CD4-positive, CD25-positive, alpha-beta regulatory T cell (primary cell): Measurements from ENCODE around the gene TRPV5. TPM values are rescaled to one million over a fixed set of nuclear protein-coding genes. Genes with fewer than 3 reads are reported as not detected.

Experiments used
- ATAC-seq, 2 donors: fragments of 150-1000 bp; cut with Tn5 transposase; one replicate each; pipeline ENCODE4 v1.10.0; 2021; ENCODE audit warnings: low read depth in 2 of 2, moderate number of reproducible peaks in 2 of 2, moderate library complexity in 1 of 2
- DNase-seq, 3 donors: peaks; one replicate each; pipeline versions ENCODE4 v3.0.0 to v3.0.0-alpha.2; 2012 to 2022; ENCODE audit warnings: mixed read lengths in 1 of 3
- H3K27ac ChIP-seq: one replicate; pipeline ENCODE4 v1.7.0; 2013; ENCODE audit warnings: mild to moderate bottlenecking, low read length; ENCODE audit not compliant: insufficient read depth, poor library complexity, severe bottlenecking
- H3K27me3 ChIP-seq: one replicate; pipeline ENCODE4 v1.7.0; 2013; ENCODE audit warnings: low read length; ENCODE audit not compliant: control insufficient read depth, insufficient read depth
- H3K36me3 ChIP-seq: one replicate; pipeline ENCODE4 v1.7.0; 2013; ENCODE audit warnings: mild to moderate bottlenecking, low read length, moderate library complexity; ENCODE audit not compliant: control insufficient read depth, insufficient read depth
- H3K4me1 ChIP-seq: 2 replicates; pipeline ENCODE4 v1.7.0; 2013; ENCODE audit warnings: mild to moderate bottlenecking, low read length; ENCODE audit not compliant: insufficient read depth, control insufficient read depth, poor library complexity, severe bottlenecking
- H3K4me3 ChIP-seq: one replicate; pipeline ENCODE4 v1.7.0; 2013; ENCODE audit warnings: low read depth, mild to moderate bottlenecking, low read length, moderate library complexity
- H3K9me3 ChIP-seq, 2 experiments: 1 replicate in 1 of 2; 2 replicates in 1 of 2; pipeline ENCODE4 v1.7.0; 2013; ENCODE audit warnings: low read length in 2 of 2, mild to moderate bottlenecking in 1 of 2, moderate library complexity in 1 of 2; ENCODE audit not compliant: control insufficient read depth in 2 of 2
- H3K27ac Mint-ChIP-seq, 3 donors: one replicate each; pipeline ENCODE4 v1.8.0; 2020 to 2022; ENCODE audit warnings: mild to moderate bottlenecking in 3 of 3, mixed read lengths in 3 of 3, moderate library complexity in 2 of 3
- H3K27me3 Mint-ChIP-seq: one replicate; pipeline ENCODE4 v1.8.0; 2022; ENCODE audit warnings: mild to moderate bottlenecking, mixed read lengths
- H3K36me3 Mint-ChIP-seq: one replicate; pipeline ENCODE4 v1.8.0; 2020; ENCODE audit warnings: mixed read lengths
- H3K4me1 Mint-ChIP-seq, 4 donors: one replicate each; pipeline ENCODE4 v1.8.0; 2020 to 2022; ENCODE audit warnings: mixed read lengths in 4 of 4, mild to moderate bottlenecking in 1 of 4
- H3K4me3 Mint-ChIP-seq, 4 donors: one replicate each; pipeline ENCODE4 v1.8.0; 2020 to 2022; ENCODE audit warnings: mild to moderate bottlenecking in 4 of 4, mixed read lengths in 4 of 4, moderate library complexity in 3 of 4
- H3K9me3 Mint-ChIP-seq, 7 donors: one replicate each; pipeline ENCODE4 v1.8.0; 2020 to 2022; ENCODE audit warnings: mixed read lengths in 7 of 7, mild to moderate bottlenecking in 3 of 7, moderate library complexity in 2 of 7
- polyA plus RNA-seq, 4 donors: library from polyadenylated mRNA; unstranded; fragments of 300-500 nt; fragmentation: Illumina TruSeq; gene quantifications; one replicate each; pipeline ENCODE4 v1.2.3, GENCODE V29; 2021
- total RNA-seq: library from RNA; stranded (reverse); gene quantifications from one replicate; pipeline ENCODE4 v1.2.3, GENCODE V29; 2022

Gene TRPV5
- total and polyA plus RNA-seq, 5 donors from 2014 or later = not detected

GRCh38 chr7:142950235-142950634 is 16.7 kb upstream of the TRPV5 start:
- no peak overlapping the region for H3K4me3 Mint-ChIP-seq
- Histone ChIP-seq H3K9me3 (peaks cover 7 to 8% of the 10 kb centered on the region in 2 experiments), H3K4me1 (no peaks in the 10 kb centered on the region), H3K4me3 (no peak overlapping the region), H3K27me3 (peaks cover 9% of the 10 kb centered on the region), H3K27ac (no peak overlapping the region), H3K36me3 (no peaks in the 10 kb centered on the region)
- H3K27me3 Mint-ChIP-seq = peaks cover 39% of the 10 kb centered on the region
- no peaks in the 10 kb centered on the region for H3K4me1 Mint-ChIP-seq
- H3K9me3 Mint-ChIP-seq = peaks cover 0 to 13% (median 2%) of the 10 kb centered on the region in 7 donors
- no peak overlapping the region for H3K27ac Mint-ChIP-seq
- ATAC-seq (no peak), DNase-seq (no peak)
- H3K36me3 Mint-ChIP-seq = no peaks in the 10 kb centered on the region

- H3K4me3 ChIP-seq = no peak overlapping the region
- H3K9me3 Mint-ChIP-seq = peaks cover 0 to under 1% (median 0%) of the 10 kb centered on the region in 7 donors
- H3K4me3 Mint-ChIP-seq = no peak overlapping the region
- no peaks in the 10 kb centered on the region for H3K4me1 ChIP-seq
- H3K4me1 Mint-ChIP-seq = no peaks in the 10 kb centered on the region
- no peaks in the 10 kb centered on the region for H3K9me3 ChIP-seq
- H3K27me3 Mint-ChIP-seq = peaks cover 38% of the 10 kb centered on the region
- no peak for DNase-seq
- no peaks in the 10 kb centered on the region for H3K36me3 Mint-ChIP-seq
- no peak for ATAC-seq
- H3K27ac ChIP-seq = no peak overlapping the region
- no peak overlapping the region for H3K27ac Mint-ChIP-seq
- no peaks in the 10 kb centered on the region for H3K36me3 ChIP-seq
- peaks cover 9% of the 10 kb centered on the region for H3K27me3 ChIP-seq
Observed at GRCh38 chr7:142948603-142949002, 15.1 kb upstream of the TRPV5 start.

- Mint-ChIP-seq H3K4me1 (no peaks in the 10 kb centered on the region), H3K27me3 (peaks cover 29% of the 10 kb centered on the region), H3K36me3 (no peaks in the 10 kb centered on the region), H3K9me3 (peaks cover 0 to 2% (median 0%) of the 10 kb centered on the region in 7 donors), H3K27ac (no peak overlapping the region), H3K4me3 (no peak overlapping the region)
- Histone ChIP-seq H3K27ac (no peak overlapping the region), H3K36me3 (no peaks in the 10 kb centered on the region), H3K4me3 (no peak overlapping the region), H3K9me3 (no peaks in the 10 kb centered on the region), H3K27me3 (peaks cover 4% of the 10 kb centered on the region), H3K4me1 (no peaks in the 10 kb centered on the region)
- ATAC-seq = no peak
- no peak for DNase-seq
Observed at GRCh38 chr7:142945001-142945400, 11.5 kb upstream of the TRPV5 start.

GRCh38 chr7:142943706-142944268 is 10.2 kb upstream of the TRPV5 start:
- H3K9me3 ChIP-seq = no peaks in the 10 kb centered on the region
- H3K4me3 ChIP-seq = no peak overlapping the region
- H3K4me1 Mint-ChIP-seq = no peaks in the 10 kb centered on the region
- no peaks in the 10 kb centered on the region for H3K36me3 ChIP-seq
- no peak overlapping the region for H3K27ac Mint-ChIP-seq
- no peaks in the 10 kb centered on the region for H3K36me3 Mint-ChIP-seq
- H3K27ac ChIP-seq = no peak overlapping the region
- DNase-seq (no peak), ATAC-seq (no peak)
- no peaks in the 10 kb centered on the region for H3K4me1 ChIP-seq
- no peaks in the 10 kb centered on the region for H3K27me3 ChIP-seq
- H3K4me3 Mint-ChIP-seq = no peak overlapping the region
- peaks cover 24% of the 10 kb centered on the region for H3K27me3 Mint-ChIP-seq
- peaks cover 0 to 2% (median 0%) of the 10 kb centered on the region in 7 donors for H3K9me3 Mint-ChIP-seq

- Mint-ChIP-seq H3K27ac (no peak overlapping the region), H3K27me3 (peaks cover 16% of the 10 kb centered on the region), H3K4me1 (no peaks in the 10 kb centered on the region)
Observed at GRCh38 chr7:142942746-142943145, 9.2 kb upstream of the TRPV5 start.

GRCh38 chr7:142941541-142941940 is 8.0 kb upstream of the TRPV5 start:
- no peak for DNase-seq
- H3K27ac ChIP-seq = no peak overlapping the region
- H3K9me3 Mint-ChIP-seq = peaks cover 0 to 2% (median 0%) of the 10 kb centered on the region in 7 donors
- H3K4me1 ChIP-seq = no peaks in the 10 kb centered on the region
- H3K4me3 Mint-ChIP-seq = no peak overlapping the region
- no peak overlapping the region for H3K4me3 ChIP-seq
- H3K36me3 ChIP-seq = no peaks in the 10 kb centered on the region
- H3K27ac Mint-ChIP-seq = no peak overlapping the region
- ATAC-seq = no peak
- no peaks in the 10 kb centered on the region for H3K27me3 ChIP-seq
- no peaks in the 10 kb centered on the region for H3K36me3 Mint-ChIP-seq
- H3K27me3 Mint-ChIP-seq = peaks cover 11% of the 10 kb centered on the region
- no peaks in the 10 kb centered on the region for H3K4me1 Mint-ChIP-seq
- no peaks in the 10 kb centered on the region for H3K9me3 ChIP-seq

More at GRCh38 chr7:142942746-142943145, 9.2 kb upstream of the TRPV5 start:
- H3K4me3 Mint-ChIP-seq = no peak overlapping the region
- Histone ChIP-seq H3K27ac (no peak overlapping the region), H3K27me3 (no peaks in the 10 kb centered on the region), H3K4me3 (no peak overlapping the region), H3K4me1 (no peaks in the 10 kb centered on the region), H3K36me3 (no peaks in the 10 kb centered on the region), H3K9me3 (no peaks in the 10 kb centered on the region)
- DNase-seq (no peak), ATAC-seq (no peak)
- peaks cover 0 to 2% (median 0%) of the 10 kb centered on the region in 7 donors for H3K9me3 Mint-ChIP-seq
- no peaks in the 10 kb centered on the region for H3K36me3 Mint-ChIP-seq

GRCh38 chr7:142940966-142941535 is 7.5 kb upstream of the TRPV5 start:
- no peak overlapping the region for H3K27ac ChIP-seq
- Mint-ChIP-seq H3K27me3 (peaks cover 6% of the 10 kb centered on the region), H3K27ac (no peak overlapping the region), H3K4me1 (no peaks in the 10 kb centered on the region), H3K36me3 (no peaks in the 10 kb centered on the region), H3K4me3 (no peak overlapping the region), H3K9me3 (peaks cover 0 to 2% (median 0%) of the 10 kb centered on the region in 7 donors)
- no peak overlapping the region for H3K4me3 ChIP-seq
- H3K36me3 ChIP-seq = no peaks in the 10 kb centered on the region
- no peaks in the 10 kb centered on the region for H3K9me3 ChIP-seq
- no peaks in the 10 kb centered on the region for H3K27me3 ChIP-seq
- DNase-seq = no peak
- no peaks in the 10 kb centered on the region for H3K4me1 ChIP-seq
- ATAC-seq = no peak
